PC-9 (cell line): ENCODE measurements around the gene BPIFB3. TPM values are rescaled to one million over a fixed set of nuclear protein-coding genes. Genes with fewer than 3 reads are reported as not detected.

Source experiments
- BruUV-seq: library from RNA; stranded (reverse); fragments of 400-500 nt; replicated peaks from 2 replicates; lab custom pipeline; 2021; lab: Mats Ljungman, UMichigan
- CTCF ChIA-PET: fragments of 300-600 bp; sonication (Branson Sonifier 250); formaldehyde crosslinking; loops from one replicate; lab custom pipeline; 2022; ENCODE audit warnings: antibody characterized with exemption; lab: Charles Lee
- POLR2A ChIA-PET: fragments of 300-600 bp; sonication (Branson Sonifier 250); formaldehyde crosslinking; loops from one replicate; lab custom pipeline; 2022; ENCODE audit warnings: antibody characterized with exemption; ENCODE audit not compliant: unreplicated experiment; lab: Charles Lee
- DNase-seq, 2 experiments: peaks; one replicate each; pipeline versions ENCODE4 v3.0.0 to v3.0.0-alpha.2; 2015 to 2022; ENCODE audit warnings: mixed read lengths in 1 of 2
- H2AFZ ChIP-seq: fragments of 200-600 bp; sonication (generic); 2 replicates; pipeline ENCODE4 v1.8.1; 2017; ENCODE audit warnings: antibody characterized with exemption
- H3F3A ChIP-seq: fragments of 200-600 bp; sonication (generic); 2 replicates; pipeline ENCODE4 v1.8.1; 2017; ENCODE audit warnings: antibody characterized with exemption, mild to moderate bottlenecking, low read depth; ENCODE audit not compliant: insufficient read depth
- H3K27ac ChIP-seq: fragments of 200-600 bp; sonication (generic); 2 replicates; pipeline ENCODE4 v1.6.1; 2016; ENCODE audit warnings: mixed run types
- H3K27me3 ChIP-seq: fragments of 200-600 bp; sonication (generic); 2 replicates; pipeline ENCODE4 v1.6.1; 2016; ENCODE audit warnings: low read depth, mixed run types; ENCODE audit not compliant: insufficient read depth
- H3K36me3 ChIP-seq: fragments of 200-600 bp; sonication (generic); 2 replicates; pipeline ENCODE4 v1.6.1; 2016; ENCODE audit warnings: low read depth, mixed run types
- H3K4me1 ChIP-seq: fragments of 200-600 bp; sonication (generic); replicated peaks from 2 replicates; pipeline ENCODE4 v1.6.1; 2016; ENCODE audit warnings: mixed run types; ENCODE audit not compliant: insufficient read depth
- H3K4me2 ChIP-seq: fragments of 200-600 bp; sonication (generic); 2 replicates; pipeline ENCODE4 v1.6.1; 2017; ENCODE audit warnings: mixed run types
- H3K4me3 ChIP-seq: fragments of 200-600 bp; sonication (generic); 2 replicates; pipeline ENCODE4 v1.6.1; 2016; ENCODE audit warnings: mixed run types
- H3K79me2 ChIP-seq: fragments of 200-600 bp; sonication (generic); 2 replicates; pipeline ENCODE4 v1.6.1; 2017; ENCODE audit warnings: low read depth, mixed run types
- H3K9me2 ChIP-seq: fragments of 200-600 bp; sonication (generic); 2 replicates; pipeline ENCODE4 v1.8.1; 2017; ENCODE audit warnings: mild to moderate bottlenecking; ENCODE audit not compliant: insufficient read depth
- H3K9me3 ChIP-seq: fragments of 200-600 bp; sonication (generic); 2 replicates; pipeline ENCODE4 v1.8.1; 2016; ENCODE audit warnings: low read depth; ENCODE audit not compliant: insufficient read depth
- H4K20me1 ChIP-seq: fragments of 200-600 bp; sonication (generic); 2 replicates; pipeline ENCODE4 v1.8.1; 2017; ENCODE audit not compliant: insufficient read depth
- EZH2 ChIP-seq: fragments of 200-600 bp; sonication (generic); IDR thresholded peaks from 2 replicates; pipeline ENCODE4 v1.8.0; 2017; ENCODE audit warnings: antibody characterized with exemption, low read depth
- intact Hi-C: fragments of 100-400 bp; cut with micrococcal nuclease; formaldehyde crosslinking; loops from one replicate; pipeline ENCODE4 v1.10.0; 2022; ENCODE audit not compliant: unreplicated experiment
- total RNA-seq: library from RNA; stranded (reverse); gene quantifications from 2 replicates; pipeline ENCODE4 v1.2.3, GENCODE V29; 2021
- TF ChIP-seq, protein P1 (sequence below): fragments of 200-600 bp; sonication (generic); conservative IDR thresholded peaks from 2 replicates; pipeline ENCODE4 v1.6.1; 2017; ENCODE audit warnings: mixed run types, antibody characterized with exemption, mild to moderate bottlenecking, moderate library complexity

Gene BPIFB3
- total RNA-seq, 1 experiment from 2014 or later = not detected

DNA sequence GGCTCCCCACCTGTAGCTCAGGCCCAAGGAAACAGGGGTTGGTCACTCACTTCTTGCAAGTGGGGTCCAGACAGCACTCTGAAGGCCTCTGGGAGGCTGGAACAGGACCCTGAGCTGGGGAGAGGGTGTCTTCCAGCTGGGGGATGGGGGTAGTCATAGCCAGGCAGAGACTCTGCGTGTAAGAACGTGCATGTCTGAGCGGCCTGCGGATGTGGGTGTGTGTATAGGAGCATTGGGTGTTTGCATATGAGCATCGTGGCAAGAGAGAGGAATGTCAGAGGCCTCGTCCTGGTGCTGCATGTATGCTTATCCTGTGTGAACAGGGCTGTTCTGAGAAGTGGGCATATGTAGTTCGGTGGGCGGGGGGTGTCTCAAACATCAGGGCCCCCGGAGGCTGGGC, 12.1 kb downstream of the BPIFB3 start:
- POLR2A ChIA-PET = no interaction called here
- Histone ChIP-seq H3K27ac (no peak overlapping the region), H3K4me2 (no peak overlapping the region), H4K20me1 (no peaks in the 10 kb centered on the region), H3K4me1 (no peaks in the 10 kb centered on the region), H2AFZ (no peak overlapping the region), H3K79me2 (no peaks in the 10 kb centered on the region), H3K36me3 (no peaks in the 10 kb centered on the region), H3F3A (no peaks in the 10 kb centered on the region), H3K9me3 (no peaks in the 10 kb centered on the region), H3K4me3 (no peak overlapping the region), H3K9me2 (no peaks in the 10 kb centered on the region), H3K27me3 (peaks cover 89% of the 10 kb centered on the region)
- DNase-seq = no peak
- intact Hi-C loops = no loop called here
- TF ChIP-seq, protein P1, sequence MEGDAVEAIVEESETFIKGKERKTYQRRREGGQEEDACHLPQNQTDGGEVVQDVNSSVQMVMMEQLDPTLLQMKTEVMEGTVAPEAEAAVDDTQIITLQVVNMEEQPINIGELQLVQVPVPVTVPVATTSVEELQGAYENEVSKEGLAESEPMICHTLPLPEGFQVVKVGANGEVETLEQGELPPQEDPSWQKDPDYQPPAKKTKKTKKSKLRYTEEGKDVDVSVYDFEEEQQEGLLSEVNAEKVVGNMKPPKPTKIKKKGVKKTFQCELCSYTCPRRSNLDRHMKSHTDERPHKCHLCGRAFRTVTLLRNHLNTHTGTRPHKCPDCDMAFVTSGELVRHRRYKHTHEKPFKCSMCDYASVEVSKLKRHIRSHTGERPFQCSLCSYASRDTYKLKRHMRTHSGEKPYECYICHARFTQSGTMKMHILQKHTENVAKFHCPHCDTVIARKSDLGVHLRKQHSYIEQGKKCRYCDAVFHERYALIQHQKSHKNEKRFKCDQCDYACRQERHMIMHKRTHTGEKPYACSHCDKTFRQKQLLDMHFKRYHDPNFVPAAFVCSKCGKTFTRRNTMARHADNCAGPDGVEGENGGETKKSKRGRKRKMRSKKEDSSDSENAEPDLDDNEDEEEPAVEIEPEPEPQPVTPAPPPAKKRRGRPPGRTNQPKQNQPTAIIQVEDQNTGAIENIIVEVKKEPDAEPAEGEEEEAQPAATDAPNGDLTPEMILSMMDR = no peak
- TF ChIP-seq EZH2 = no peak
- BruUV-seq = no TSS peak
- CTCF ChIA-PET = no interaction called here

- peaks cover 83% of the 10 kb centered on the region for H3K27me3 ChIP-seq
- intact Hi-C loops = no loop called here
Observed at GRCh38 chr20:33067806-33068205, 14.1 kb downstream of the BPIFB3 start.

DNA sequence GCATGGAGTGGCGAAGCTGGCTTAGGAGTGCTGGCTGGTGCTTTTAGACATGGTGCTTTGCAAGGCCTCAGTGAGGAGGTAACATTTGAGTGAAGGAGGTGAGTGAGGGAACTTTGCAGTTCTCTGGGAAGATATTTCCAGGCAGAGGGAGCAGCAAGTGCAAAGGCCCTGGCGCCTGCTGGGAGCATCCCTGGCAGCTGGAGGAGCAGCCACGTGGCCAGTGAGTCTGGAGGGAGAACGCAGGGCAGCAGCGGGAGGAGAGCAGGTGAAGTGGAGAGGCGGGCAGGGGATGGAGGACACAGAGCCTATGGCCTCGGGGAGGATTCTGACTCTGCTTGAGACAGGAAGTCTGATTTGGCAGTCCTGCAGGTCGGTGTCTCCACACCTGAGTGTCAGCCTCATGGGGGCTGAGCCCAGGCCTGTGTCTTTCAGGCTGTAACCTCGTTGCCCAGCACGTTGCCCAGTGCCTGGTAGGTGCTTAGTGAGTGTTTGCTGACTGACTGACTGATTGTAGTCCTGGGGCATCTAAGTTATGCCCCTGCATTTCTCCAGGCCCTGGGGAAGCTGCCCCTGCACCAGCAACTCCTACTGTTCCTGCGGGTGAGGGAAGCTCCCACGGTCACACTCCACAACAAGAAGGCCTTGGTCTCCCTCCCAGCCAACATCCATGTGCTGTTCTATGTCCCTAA, 14.7 kb downstream of the BPIFB3 start:
- H2AFZ ChIP-seq = no peak overlapping the region
- H3K9me2 ChIP-seq = no peaks in the 10 kb centered on the region
- no TSS peak for BruUV-seq
- ChIA-PET POLR2A (no interaction called here), CTCF (no interaction called here)
- H3K27ac ChIP-seq = no peak overlapping the region
- intact Hi-C loops = no loop called here
- no peak overlapping the region for H3K4me2 ChIP-seq
- no peaks in the 10 kb centered on the region for H4K20me1 ChIP-seq
- H3F3A ChIP-seq = no peaks in the 10 kb centered on the region
- no peaks in the 10 kb centered on the region for H3K4me1 ChIP-seq
- no peaks in the 10 kb centered on the region for H3K9me3 ChIP-seq
- no peak for TF ChIP-seq EZH2
- TF ChIP-seq, protein P1 = no peak
- no peaks in the 10 kb centered on the region for H3K36me3 ChIP-seq
- no peak overlapping the region for H3K4me3 ChIP-seq
- peaks cover 83% of the 10 kb centered on the region for H3K27me3 ChIP-seq
- no peak for DNase-seq
- H3K79me2 ChIP-seq = no peaks in the 10 kb centered on the region

More at GRCh38 chr20:33067806-33068205, 14.1 kb downstream of the BPIFB3 start:
- no TSS peak for BruUV-seq
- no peaks in the 10 kb centered on the region for H4K20me1 ChIP-seq
- no peak for DNase-seq
- no peak overlapping the region for H3K4me2 ChIP-seq
- no peaks in the 10 kb centered on the region for H3K79me2 ChIP-seq
- H3K4me1 ChIP-seq = no peaks in the 10 kb centered on the region
- H3K9me3 ChIP-seq = no peaks in the 10 kb centered on the region
- ChIA-PET POLR2A (no interaction called here), CTCF (no interaction called here)
- no peak overlapping the region for H3K27ac ChIP-seq
- H3F3A ChIP-seq = no peaks in the 10 kb centered on the region
- no peak overlapping the region for H2AFZ ChIP-seq
- no peak overlapping the region for H3K4me3 ChIP-seq
- no peaks in the 10 kb centered on the region for H3K36me3 ChIP-seq
- H3K9me2 ChIP-seq = no peaks in the 10 kb centered on the region
- no peak for TF ChIP-seq EZH2
- TF ChIP-seq, protein P1 = no peak
